GM12878 (cell line): ENCODE measurements around the gene PIWIL1.

ENCODE experiments used
- KDM1A ChIP-seq: fragments of 200-600 bp; sonication (generic); IDR thresholded peaks from 2 replicates; pipeline ENCODE4 v1.6.1; 2016; ENCODE audit warnings: borderline replicate concordance
- NR2C2 ChIP-seq: IDR thresholded peaks from 2 replicates; pipeline ENCODE4 v1.6.1; 2011; ENCODE audit warnings: borderline replicate concordance, low read depth; ENCODE audit not compliant: control insufficient read depth, insufficient read length
- POLR2AphosphoS5 ChIP-seq: IDR thresholded peaks from 2 replicates; pipeline ENCODE4 v1.6.1; 2011; ENCODE audit warnings: mild to moderate bottlenecking, low read length, inconsistent platforms
- RAD21 ChIP-seq: IDR thresholded peaks from 2 replicates; pipeline ENCODE4 v1.6.1; 2011; ENCODE audit warnings: mild to moderate bottlenecking, low read depth, low read length, moderate library complexity; ENCODE audit not compliant: insufficient read depth
- RB1 ChIP-seq: fragments of 450-650 bp; formaldehyde crosslinking; IDR thresholded peaks from 2 replicates; pipeline ENCODE4 v1.6.1; 2017; ENCODE audit warnings: mild to moderate bottlenecking, borderline replicate concordance
- TF ChIP-seq, protein P1 (sequence below): IDR thresholded peaks from 2 replicates; pipeline ENCODE4 v1.6.1; 2011; ENCODE audit warnings: low read depth, mild to moderate bottlenecking, low read length, moderate library complexity, borderline replicate concordance; ENCODE audit errors: extremely low read depth
- TF ChIP-seq, protein P2 (sequence below), 3 experiments: IDR thresholded peaks in 2 of 3; conservative IDR thresholded peaks in 1 of 3; 2 replicates each; pipeline ENCODE4 v1.5.1; 2011; ENCODE audit warnings: low read depth in 3 of 3, low read length in 3 of 3, mild to moderate bottlenecking in 3 of 3, control low read depth in 2 of 3, moderate library complexity in 2 of 3, inconsistent platforms in 1 of 3, mixed read lengths in 1 of 3; ENCODE audit not compliant: control insufficient read depth in 2 of 3, insufficient read depth in 1 of 3; ENCODE audit errors: extremely low read depth in 1 of 3

DNA sequence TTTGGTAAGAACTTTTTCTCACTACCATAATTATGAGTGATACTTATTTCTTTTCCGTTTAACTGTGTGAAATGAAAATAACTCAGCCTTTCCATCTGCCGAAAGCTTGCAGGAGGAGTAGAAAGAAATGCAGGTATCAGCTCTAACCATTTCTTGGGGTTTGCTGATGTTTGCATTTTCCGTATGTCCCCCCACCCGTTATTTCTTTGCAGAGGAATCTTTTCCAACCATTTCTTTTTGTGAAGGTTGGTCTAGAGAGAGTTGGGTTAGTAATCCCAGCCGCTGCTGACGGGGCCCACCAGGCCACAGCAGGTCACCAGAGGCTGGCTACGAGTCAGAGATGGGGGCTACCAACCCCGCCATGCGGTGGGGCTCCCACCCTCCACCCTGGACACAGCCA, 7.0 kb upstream of the PIWIL1 start:
- TF ChIP-seq POLR2AphosphoS5 (no peak), RAD21 (no peak), KDM1A (no peak), RB1 (no peak), NR2C2 (no peak)
- TF ChIP-seq, protein P1, sequence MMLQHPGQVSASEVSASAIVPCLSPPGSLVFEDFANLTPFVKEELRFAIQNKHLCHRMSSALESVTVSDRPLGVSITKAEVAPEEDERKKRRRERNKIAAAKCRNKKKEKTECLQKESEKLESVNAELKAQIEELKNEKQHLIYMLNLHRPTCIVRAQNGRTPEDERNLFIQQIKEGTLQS = no peak
- TF ChIP-seq, protein P2, sequence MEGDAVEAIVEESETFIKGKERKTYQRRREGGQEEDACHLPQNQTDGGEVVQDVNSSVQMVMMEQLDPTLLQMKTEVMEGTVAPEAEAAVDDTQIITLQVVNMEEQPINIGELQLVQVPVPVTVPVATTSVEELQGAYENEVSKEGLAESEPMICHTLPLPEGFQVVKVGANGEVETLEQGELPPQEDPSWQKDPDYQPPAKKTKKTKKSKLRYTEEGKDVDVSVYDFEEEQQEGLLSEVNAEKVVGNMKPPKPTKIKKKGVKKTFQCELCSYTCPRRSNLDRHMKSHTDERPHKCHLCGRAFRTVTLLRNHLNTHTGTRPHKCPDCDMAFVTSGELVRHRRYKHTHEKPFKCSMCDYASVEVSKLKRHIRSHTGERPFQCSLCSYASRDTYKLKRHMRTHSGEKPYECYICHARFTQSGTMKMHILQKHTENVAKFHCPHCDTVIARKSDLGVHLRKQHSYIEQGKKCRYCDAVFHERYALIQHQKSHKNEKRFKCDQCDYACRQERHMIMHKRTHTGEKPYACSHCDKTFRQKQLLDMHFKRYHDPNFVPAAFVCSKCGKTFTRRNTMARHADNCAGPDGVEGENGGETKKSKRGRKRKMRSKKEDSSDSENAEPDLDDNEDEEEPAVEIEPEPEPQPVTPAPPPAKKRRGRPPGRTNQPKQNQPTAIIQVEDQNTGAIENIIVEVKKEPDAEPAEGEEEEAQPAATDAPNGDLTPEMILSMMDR (IDR thresholded peaks at IDR 0.05 in 2 of 3, conservative IDR thresholded peaks at IDR 0.05 in 1 of 3; ENCODE audit: control insufficient read depth in 2 of 3, extremely low read depth in 1 of 3, insufficient read depth in 1 of 3, low read depth in 3 of 3, low read length in 3 of 3) = no peak
